ENCODE results near the gene NGFR. TPM values are rescaled to one million over a fixed set of nuclear protein-coding genes. Genes with fewer than 3 reads are reported as not detected.

Gene NGFR
- polyA plus RNA-seq, 12 donors: 26.1 to 64.3 (median 44.2) TPM; not detected in 1

GRCh38 chr17:49557312-49558024 is 62.4 kb downstream of the NGFR start:
- DNase-seq: no peak

Other genes with a start within 250 kb of the NGFR start
- gene ZNF652, start 133.0 kb upstream of the NGFR start, polyA plus RNA-seq (ENCODE audit: insufficient read length in 12 of 12): 10 to 100 TPM in 11 of 12 donors, not detected in 1; 16.5 to 27.9 (median 18.2) TPM
- 100 to 1,000 TPM in 11 of 12 donors, not detected in 1; 108 to 161 (median 140) TPM for gene PHB1, start 80.4 kb upstream of the NGFR start, polyA plus RNA-seq (ENCODE audit: insufficient read length in 12 of 12)
- 1 to 10 TPM in 10 of 12 donors, not detected in 2; 1.1 to 1.9 (median 1.3) TPM for gene NXPH3, start 80.6 kb downstream of the NGFR start, polyA plus RNA-seq (ENCODE audit: insufficient read length in 12 of 12)
- 100 to 1,000 TPM in 1 of 12 donors, 10 to 100 TPM in 11; 45.6 to 386 (median 52.3) TPM for gene SPOP, start 182.8 kb downstream of the NGFR start, polyA plus RNA-seq (ENCODE audit: insufficient read length in 12 of 12)
- gene SLC35B1, start 212.7 kb downstream of the NGFR start, polyA plus RNA-seq (ENCODE audit: insufficient read length in 12 of 12): 10 to 100 TPM in 11 of 12 donors, not detected in 1; 45.5 to 65.5 (median 59.7) TPM

Data from muscle of arm (tissue), 12 donors.